ENCODE results near the gene SPHKAP. TPM values are rescaled to one million over a fixed set of nuclear protein-coding genes. Genes with fewer than 3 reads are reported as not detected.

The SPHKAP gene
- total RNA-seq, 1 experiment from 2014 or later: 10.3 TPM

DNA sequence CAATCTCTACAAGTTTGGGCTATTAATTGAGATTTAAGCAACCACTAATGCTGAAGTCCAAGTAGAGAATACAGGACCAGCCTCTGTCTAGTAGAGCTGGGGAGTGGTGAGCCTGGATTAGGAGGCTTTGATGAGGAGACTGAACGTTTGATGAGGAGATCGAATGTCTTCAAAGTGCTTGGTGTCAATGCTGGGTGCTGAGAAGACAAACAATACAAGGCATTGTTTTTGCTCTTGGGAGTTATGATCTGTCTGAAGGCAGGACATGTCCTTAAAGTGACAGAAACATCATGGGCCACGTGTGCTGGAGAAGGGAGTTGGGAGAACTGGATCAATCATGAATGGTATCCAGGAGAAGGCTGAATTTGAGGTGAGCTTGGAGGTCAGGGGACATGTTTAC, 143.6 kb downstream of the SPHKAP start:
- H3K4me1 ChIP-seq (ENCODE audit: insufficient read depth, low read length, poor library complexity, severe bottlenecking): no peaks in the 10 kb centered on the region
- H3K27ac ChIP-seq (ENCODE audit: low read depth, low read length, poor library complexity, severe bottlenecking): no peak overlapping the region
- ChIA-PET CTCF (no interaction called here), POLR2A (ENCODE audit: low non-redundant PET) (no interaction called here)
- H3K9me3 ChIP-seq (ENCODE audit: low read depth, low read length, poor library complexity, severe bottlenecking): no peaks in the 10 kb centered on the region
- no TSS peak for BruUV-seq (replicated peaks)
- intact Hi-C loops (cut with micrococcal nuclease; ENCODE audit: unreplicated experiment): no loop called here
- H3K36me3 ChIP-seq (ENCODE audit: insufficient read depth, low read length, poor library complexity, severe bottlenecking): no peaks in the 10 kb centered on the region
- H3K4me3 ChIP-seq (ENCODE audit: low read depth, low read length, poor library complexity, severe bottlenecking): no peak overlapping the region
- TF ChIP-seq, protein P1, sequence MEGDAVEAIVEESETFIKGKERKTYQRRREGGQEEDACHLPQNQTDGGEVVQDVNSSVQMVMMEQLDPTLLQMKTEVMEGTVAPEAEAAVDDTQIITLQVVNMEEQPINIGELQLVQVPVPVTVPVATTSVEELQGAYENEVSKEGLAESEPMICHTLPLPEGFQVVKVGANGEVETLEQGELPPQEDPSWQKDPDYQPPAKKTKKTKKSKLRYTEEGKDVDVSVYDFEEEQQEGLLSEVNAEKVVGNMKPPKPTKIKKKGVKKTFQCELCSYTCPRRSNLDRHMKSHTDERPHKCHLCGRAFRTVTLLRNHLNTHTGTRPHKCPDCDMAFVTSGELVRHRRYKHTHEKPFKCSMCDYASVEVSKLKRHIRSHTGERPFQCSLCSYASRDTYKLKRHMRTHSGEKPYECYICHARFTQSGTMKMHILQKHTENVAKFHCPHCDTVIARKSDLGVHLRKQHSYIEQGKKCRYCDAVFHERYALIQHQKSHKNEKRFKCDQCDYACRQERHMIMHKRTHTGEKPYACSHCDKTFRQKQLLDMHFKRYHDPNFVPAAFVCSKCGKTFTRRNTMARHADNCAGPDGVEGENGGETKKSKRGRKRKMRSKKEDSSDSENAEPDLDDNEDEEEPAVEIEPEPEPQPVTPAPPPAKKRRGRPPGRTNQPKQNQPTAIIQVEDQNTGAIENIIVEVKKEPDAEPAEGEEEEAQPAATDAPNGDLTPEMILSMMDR (conservative IDR thresholded peaks at IDR 0.05; ENCODE audit: low read depth, low read length): no peak
- TF ChIP-seq EZH2 (IDR thresholded peaks at IDR 0.05; ENCODE audit: borderline replicate concordance, low read depth, low read length, poor library complexity, severe bottlenecking): no peak
- no peak for DNase-seq (ENCODE audit: low spot score)
- H3K27me3 ChIP-seq (replicated peaks; ENCODE audit: insufficient read depth, low read depth, low read length, poor library complexity): no peaks in the 10 kb centered on the region

- Histone ChIP-seq H3K27ac (ENCODE audit: low read depth, low read length, poor library complexity, severe bottlenecking) (no peak overlapping the region), H3K27me3 (replicated peaks; ENCODE audit: insufficient read depth, low read depth, low read length, poor library complexity) (no peaks in the 10 kb centered on the region), H3K9me3 (ENCODE audit: low read depth, low read length, poor library complexity, severe bottlenecking) (no peaks in the 10 kb centered on the region), H3K36me3 (ENCODE audit: insufficient read depth, low read length, poor library complexity, severe bottlenecking) (peaks cover 12% of the 10 kb centered on the region), H3K4me1 (ENCODE audit: insufficient read depth, low read length, poor library complexity, severe bottlenecking) (no peaks in the 10 kb centered on the region), H3K4me3 (ENCODE audit: low read depth, low read length, poor library complexity, severe bottlenecking) (no peak overlapping the region)
- no peak for TF ChIP-seq EZH2 (IDR thresholded peaks at IDR 0.05; ENCODE audit: borderline replicate concordance, low read depth, low read length, poor library complexity, severe bottlenecking)
- TF ChIP-seq, protein P1 (conservative IDR thresholded peaks at IDR 0.05; ENCODE audit: low read depth, low read length): no peak
- POLR2A ChIA-PET (ENCODE audit: low non-redundant PET): interaction anchor here (0.7 kb wide), 1 partner anchor 319 kb away, joined by 3 read pairs; no protein-coding TSS in a partner anchor
- intact Hi-C loops (cut with micrococcal nuclease; ENCODE audit: unreplicated experiment): no loop called here
- DNase-seq (ENCODE audit: low spot score): no peak
- no TSS peak for BruUV-seq (replicated peaks)
- CTCF ChIA-PET: no interaction called here
Observed at GRCh38 chr2:228023619-228024018, 157.9 kb downstream of the SPHKAP start.

DNA sequence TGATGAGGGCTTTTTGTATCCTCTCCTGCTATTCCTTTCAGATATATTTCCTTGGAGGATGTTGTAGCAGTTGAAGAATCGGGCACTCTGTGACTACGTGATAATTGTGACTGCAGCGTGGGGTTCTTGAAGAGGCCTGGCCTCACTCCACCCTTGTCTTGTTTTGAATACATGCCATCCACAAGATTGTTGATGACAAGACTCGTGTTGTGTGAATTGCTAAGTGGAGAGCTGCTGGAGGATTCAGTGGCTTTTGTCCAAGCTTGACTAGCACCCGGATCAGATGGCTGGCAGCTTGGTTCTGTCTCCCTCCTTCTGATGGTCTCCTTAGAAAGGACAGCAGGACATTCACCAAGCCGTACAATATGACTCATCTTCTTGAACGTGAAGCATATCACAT, 163.2 kb downstream of the SPHKAP start:
- no peaks in the 10 kb centered on the region for H3K27me3 ChIP-seq (replicated peaks; ENCODE audit: insufficient read depth, low read depth, low read length, poor library complexity)
- ChIA-PET POLR2A (ENCODE audit: low non-redundant PET) (no interaction called here), CTCF (no interaction called here)
- no peak overlapping the region for H3K27ac ChIP-seq (ENCODE audit: low read depth, low read length, poor library complexity, severe bottlenecking)
- intact Hi-C loops (cut with micrococcal nuclease; ENCODE audit: unreplicated experiment): no loop called here
- H3K36me3 ChIP-seq (ENCODE audit: insufficient read depth, low read length, poor library complexity, severe bottlenecking): peaks cover 4% of the 10 kb centered on the region
- DNase-seq (ENCODE audit: low spot score): no peak
- no peaks in the 10 kb centered on the region for H3K9me3 ChIP-seq (ENCODE audit: low read depth, low read length, poor library complexity, severe bottlenecking)
- no peaks in the 10 kb centered on the region for H3K4me1 ChIP-seq (ENCODE audit: insufficient read depth, low read length, poor library complexity, severe bottlenecking)
- no peak overlapping the region for H3K4me3 ChIP-seq (ENCODE audit: low read depth, low read length, poor library complexity, severe bottlenecking)
- BruUV-seq (replicated peaks): no TSS peak
- TF ChIP-seq EZH2 (IDR thresholded peaks at IDR 0.05; ENCODE audit: borderline replicate concordance, low read depth, low read length, poor library complexity, severe bottlenecking): no peak
- TF ChIP-seq, protein P1 (conservative IDR thresholded peaks at IDR 0.05; ENCODE audit: low read depth, low read length): no peak
